ENCODE data around the gene RPL41.

RPL41 gene

DNA sequence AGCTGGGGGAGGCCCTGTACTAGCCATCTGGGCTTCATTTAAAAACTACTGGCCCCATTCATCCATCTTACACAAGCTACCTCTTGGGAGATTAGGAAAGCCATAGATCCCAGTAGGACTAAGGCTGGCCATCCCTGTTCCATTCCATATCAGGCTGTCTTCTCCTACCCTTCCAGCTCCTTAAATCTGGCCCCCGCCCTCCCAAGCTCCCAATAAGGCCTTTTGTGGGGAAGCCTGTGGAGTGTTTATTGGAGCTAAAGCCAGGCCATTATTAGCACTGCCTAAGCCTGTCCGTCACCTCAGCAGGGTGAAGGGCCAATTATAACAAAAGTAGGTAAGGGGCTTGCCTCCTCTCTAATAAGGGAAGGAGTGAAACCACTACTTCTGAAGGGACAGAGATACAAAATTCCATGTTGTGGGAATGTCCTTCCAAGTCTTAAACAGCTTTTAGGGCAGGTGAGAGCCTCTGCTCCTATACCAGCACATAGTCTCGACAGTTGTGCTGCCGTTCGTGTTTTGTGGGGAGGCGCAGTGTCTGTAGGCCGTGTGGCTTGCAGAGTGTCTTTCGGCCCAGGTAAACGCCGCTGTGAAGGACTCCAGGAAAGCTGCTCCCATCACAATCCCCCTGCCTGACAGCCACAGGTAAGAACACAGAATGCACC is 45.4 kb downstream of the RPL41 start:
- DNase-seq (ENCODE audit: low spot score), result no peak
- in situ Hi-C loops (cut with MboI; ENCODE audit: low pct_unique_long_range_greater_than_20kb, low sequenced_read_pairs, unreplicated experiment), result no loop called here
- TF ChIP-seq, protein P1, sequence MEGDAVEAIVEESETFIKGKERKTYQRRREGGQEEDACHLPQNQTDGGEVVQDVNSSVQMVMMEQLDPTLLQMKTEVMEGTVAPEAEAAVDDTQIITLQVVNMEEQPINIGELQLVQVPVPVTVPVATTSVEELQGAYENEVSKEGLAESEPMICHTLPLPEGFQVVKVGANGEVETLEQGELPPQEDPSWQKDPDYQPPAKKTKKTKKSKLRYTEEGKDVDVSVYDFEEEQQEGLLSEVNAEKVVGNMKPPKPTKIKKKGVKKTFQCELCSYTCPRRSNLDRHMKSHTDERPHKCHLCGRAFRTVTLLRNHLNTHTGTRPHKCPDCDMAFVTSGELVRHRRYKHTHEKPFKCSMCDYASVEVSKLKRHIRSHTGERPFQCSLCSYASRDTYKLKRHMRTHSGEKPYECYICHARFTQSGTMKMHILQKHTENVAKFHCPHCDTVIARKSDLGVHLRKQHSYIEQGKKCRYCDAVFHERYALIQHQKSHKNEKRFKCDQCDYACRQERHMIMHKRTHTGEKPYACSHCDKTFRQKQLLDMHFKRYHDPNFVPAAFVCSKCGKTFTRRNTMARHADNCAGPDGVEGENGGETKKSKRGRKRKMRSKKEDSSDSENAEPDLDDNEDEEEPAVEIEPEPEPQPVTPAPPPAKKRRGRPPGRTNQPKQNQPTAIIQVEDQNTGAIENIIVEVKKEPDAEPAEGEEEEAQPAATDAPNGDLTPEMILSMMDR (IDR thresholded peaks at IDR 0.05; ENCODE audit: extremely low read depth, insufficient read depth, missing control alignments), result no peak

DNA sequence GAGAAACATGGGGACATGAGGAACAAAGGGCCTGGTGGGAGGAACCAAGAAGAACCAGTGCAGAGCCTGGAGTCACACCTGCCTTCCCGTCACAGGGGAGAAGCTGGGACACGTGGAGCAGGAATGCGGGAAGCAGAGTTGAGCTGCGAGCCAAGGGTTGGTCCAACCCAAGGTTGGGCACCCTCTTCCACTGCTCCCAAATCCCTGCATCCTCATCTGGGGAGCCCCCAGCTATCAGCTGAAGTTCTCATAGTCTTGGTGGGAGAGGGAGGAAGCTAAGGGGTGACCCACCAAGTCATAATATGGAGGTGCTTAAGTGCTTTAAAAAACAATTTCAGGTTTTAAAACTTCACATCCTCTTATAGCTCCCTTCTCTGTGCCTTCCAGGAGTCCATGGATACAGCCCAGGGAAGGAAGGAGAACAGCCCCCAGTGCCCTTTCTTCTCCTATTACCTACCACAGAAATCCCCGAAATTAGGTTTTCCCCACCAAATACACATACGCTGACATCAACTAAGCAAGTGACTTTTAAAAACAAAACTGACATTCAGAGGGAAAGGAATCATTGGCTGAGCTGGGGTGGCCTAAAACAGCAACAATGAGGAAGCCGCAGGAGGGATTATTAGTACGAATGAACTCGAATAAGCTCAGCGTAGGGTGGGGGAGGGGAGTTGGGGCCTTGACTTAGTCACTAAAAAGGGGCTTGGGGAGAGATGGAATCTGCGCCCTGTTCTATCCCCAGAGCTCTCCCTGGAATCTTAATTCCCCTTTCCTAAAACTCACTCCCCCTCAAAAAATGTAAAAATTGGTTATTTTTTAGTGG is 46.2 kb downstream of the RPL41 start:
- TF ChIP-seq, protein P1 (IDR thresholded peaks at IDR 0.05; ENCODE audit: extremely low read depth, insufficient read depth, missing control alignments), result no peak
- in situ Hi-C loops (cut with MboI; ENCODE audit: low pct_unique_long_range_greater_than_20kb, low sequenced_read_pairs, unreplicated experiment), result no loop called here
- DNase-seq (ENCODE audit: low spot score), result no peak

DNA sequence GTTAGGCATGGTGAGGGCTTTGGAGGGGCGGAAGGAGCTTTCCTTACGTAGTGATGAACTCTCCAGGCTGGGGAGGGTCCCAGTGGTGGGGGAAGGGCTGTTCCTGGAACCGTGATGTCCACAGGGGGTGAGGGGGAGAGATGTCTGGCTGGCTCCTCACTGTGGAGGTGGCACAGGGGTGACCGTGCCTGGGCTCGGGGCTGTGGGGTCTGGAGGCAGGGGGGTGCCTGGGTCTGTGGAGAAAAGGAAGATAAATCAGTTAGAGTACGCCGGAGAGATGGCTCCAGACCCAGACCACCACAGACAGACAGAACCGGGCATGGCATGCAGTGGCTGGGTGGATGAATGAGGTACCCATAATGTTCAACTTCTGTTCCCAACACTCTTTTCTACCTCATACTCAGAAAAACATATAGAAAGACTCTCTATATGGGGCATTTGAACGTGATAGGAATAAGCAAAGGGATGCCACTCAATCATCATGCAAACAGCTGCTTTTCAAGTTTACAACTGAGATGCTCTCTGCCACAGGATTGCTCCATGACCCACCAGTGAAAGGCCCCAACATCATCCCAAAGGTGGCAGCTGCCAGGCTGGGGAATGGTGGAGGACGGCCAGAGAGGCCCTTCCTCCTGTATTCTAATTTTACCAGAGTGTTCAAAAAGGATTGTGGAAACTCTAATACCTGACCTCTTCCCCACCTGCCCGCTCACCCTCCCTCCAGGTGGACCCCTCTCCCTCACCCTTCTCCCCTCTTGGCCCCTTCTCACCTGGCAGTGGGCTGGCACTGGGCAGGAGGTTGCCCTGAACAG is 47.3 kb downstream of the RPL41 start:
- in situ Hi-C loops (cut with MboI; ENCODE audit: low pct_unique_long_range_greater_than_20kb, low sequenced_read_pairs, unreplicated experiment), result no loop called here
- TF ChIP-seq, protein P1 (IDR thresholded peaks at IDR 0.05; ENCODE audit: extremely low read depth, insufficient read depth, missing control alignments), result no peak
- DNase-seq (ENCODE audit: low spot score), result no peak

DNA sequence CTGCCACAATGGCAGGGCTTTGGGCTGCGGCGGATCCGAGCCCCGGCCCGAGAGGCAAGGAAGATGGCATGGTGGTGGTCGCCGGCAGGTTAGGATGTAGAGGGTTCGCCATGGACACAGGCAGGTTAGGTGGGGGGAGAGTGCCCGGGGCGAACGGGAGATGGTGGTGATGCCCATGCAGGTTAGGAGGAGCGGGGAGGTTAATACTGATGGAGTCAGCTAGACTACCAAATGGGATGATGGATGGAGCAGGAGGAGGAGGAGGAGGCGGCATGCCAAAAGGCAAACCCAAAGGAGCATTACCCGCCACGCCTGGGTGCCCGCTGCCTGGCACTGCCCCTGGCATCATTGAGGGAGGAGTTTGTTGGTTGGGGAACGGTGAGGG is 47.9 kb downstream of the RPL41 start:
- DNase-seq (ENCODE audit: low spot score), result no peak
- in situ Hi-C loops (cut with MboI; ENCODE audit: low pct_unique_long_range_greater_than_20kb, low sequenced_read_pairs, unreplicated experiment), result no loop called here
- TF ChIP-seq, protein P1 (IDR thresholded peaks at IDR 0.05; ENCODE audit: extremely low read depth, insufficient read depth, missing control alignments), result no peak

DNA sequence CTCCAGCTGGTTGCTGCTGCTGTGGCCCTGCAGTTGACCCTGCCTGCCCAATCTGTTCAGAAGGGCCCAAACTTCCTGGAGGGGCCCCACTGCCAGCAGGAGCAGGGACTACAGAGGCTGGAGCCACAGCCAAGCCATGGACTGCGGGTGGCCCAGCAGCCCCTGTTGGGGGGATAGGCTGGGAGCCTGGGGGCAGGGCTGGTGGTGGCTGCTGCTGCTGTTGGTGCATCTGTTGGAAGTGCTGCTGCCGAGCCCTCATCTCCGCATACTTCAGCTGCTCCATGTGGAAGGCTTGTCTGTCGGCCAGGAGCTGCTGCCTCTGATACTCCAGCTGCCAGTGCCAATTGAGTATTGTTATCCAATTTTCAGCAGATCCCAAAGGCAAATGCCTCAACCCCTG is 48.9 kb downstream of the RPL41 start:
- DNase-seq (ENCODE audit: low spot score), result no peak
- TF ChIP-seq, protein P1 (IDR thresholded peaks at IDR 0.05; ENCODE audit: extremely low read depth, insufficient read depth, missing control alignments), result no peak
- in situ Hi-C loops (cut with MboI; ENCODE audit: low pct_unique_long_range_greater_than_20kb, low sequenced_read_pairs, unreplicated experiment), result no loop called here
